H54 (cell line): ENCODE data around the gene WBP11.
"Not testable (repeated sequence)": the region's sequence is repeated elsewhere in the genome, so short reads cannot be mapped to it uniquely, and the experiment has no call there.

Source experiments
- DNase-seq: peaks from one replicate; pipeline ENCODE4 v3.0.0; 2011; ENCODE audit warnings: low spot score, mixed read lengths; ENCODE audit not compliant: insufficient read length
- FAIRE-seq: peaks from 3 replicates; lab custom pipeline; 2011; peaks lifted over from hg19 to GRCh38; lab: Jason Lieb, UNC
- POLR2A ChIP-seq: IDR thresholded peaks from 2 replicates; pipeline ENCODE4 v1.6.1; 2011; ENCODE audit warnings: low read depth, mild to moderate bottlenecking, low read length

Gene WBP11

GRCh38 chr12:14743061-14743460, 60.2 kb downstream of the WBP11 start:
- FAIRE-seq = no peak
- no peak for DNase-seq
- TF ChIP-seq POLR2A = no peak

GRCh38 chr12:14741942-14742341, 61.3 kb downstream of the WBP11 start:
- DNase-seq = no peak
- FAIRE-seq = no peak
- TF ChIP-seq POLR2A = no peak

- FAIRE-seq = no peak
- DNase-seq = no peak
- no peak for TF ChIP-seq POLR2A
Observed at GRCh38 chr12:14741153-14741552, 62.1 kb downstream of the WBP11 start.

- FAIRE-seq, DNase-seq: not testable (repeated sequence)
Observed at GRCh38 chr12:14736441-14736840, 66.8 kb downstream of the WBP11 start.
